Skeletal muscle tissue (tissue), 4 donors: ENCODE measurements around the gene RABL2B. TPM values are rescaled to one million over a fixed set of nuclear protein-coding genes. Genes with fewer than 3 reads are reported as not detected.

Experiments
- H3K27ac ChIP-seq: one replicate; pipeline ENCODE4 v1.7.0; 2013; ENCODE audit warnings: mild to moderate bottlenecking, low read depth, low read length, inconsistent platforms
- H3K27me3 ChIP-seq, 3 donors: one replicate each; pipeline ENCODE4 v1.7.0; 2013; ENCODE audit warnings: low read length in 3 of 3; ENCODE audit not compliant: control insufficient read depth in 3 of 3, insufficient read depth in 3 of 3
- H3K36me3 ChIP-seq, 3 donors: one replicate each; pipeline ENCODE4 v1.7.0; 2013; ENCODE audit warnings: low read length in 3 of 3; ENCODE audit not compliant: control insufficient read depth in 3 of 3, insufficient read depth in 3 of 3
- H3K4me1 ChIP-seq, 3 donors: one replicate each; pipeline ENCODE4 v1.7.0; 2013; ENCODE audit warnings: low read length in 3 of 3, mild to moderate bottlenecking in 3 of 3; ENCODE audit not compliant: control insufficient read depth in 3 of 3, insufficient read depth in 3 of 3
- H3K4me3 ChIP-seq, 3 donors: one replicate each; pipeline ENCODE4 v1.7.0; 2013; ENCODE audit warnings: low read length in 3 of 3
- H3K9ac ChIP-seq, 3 donors: one replicate each; pipeline ENCODE4 v1.7.0; 2013; ENCODE audit warnings: low read length in 3 of 3, mild to moderate bottlenecking in 3 of 3, moderate library complexity in 2 of 3, low read depth in 1 of 3
- H3K9me3 ChIP-seq, 3 donors: one replicate each; pipeline ENCODE4 v1.7.0; 2013; ENCODE audit warnings: low read length in 3 of 3; ENCODE audit not compliant: control insufficient read depth in 3 of 3
- total RNA-seq: library from RNA; depleted of rRNA; stranded (reverse); fragments of >200 nt; gene quantifications from one replicate; pipeline ENCODE4 v1.2.3, GENCODE V29; 2014
- donor health status: Osteomylitis.

Gene RABL2B
- total RNA-seq, 1 donor from 2014 or later = 3.7 TPM

GRCh38 chr22:50717709-50718351 lies 65.6 kb downstream of the RABL2B start:
- Histone ChIP-seq H3K36me3 (no peaks in the 10 kb centered on the region), H3K27ac (no peak overlapping the region), H3K4me3 (no peak overlapping the region), H3K9ac (no peak overlapping the region), H3K9me3 (no peaks in the 10 kb centered on the region), H3K4me1 (peaks cover 23 to 30% (median 23%) of the 10 kb centered on the region in 3 donors), H3K27me3 (peaks cover 7 to 24% (median 11%) of the 10 kb centered on the region in 3 donors)

Other genes starting within 250 kb of the RABL2B start
- gene KLHDC7B, start 237.7 kb downstream of the RABL2B start, total RNA-seq = not detected
- gene SYCE3, start 220.7 kb downstream of the RABL2B start, total RNA-seq = not detected
- 27.1 TPM for gene CPT1B, start 205.2 kb downstream of the RABL2B start, total RNA-seq
- 17.7 TPM for gene CHKB, start 200.8 kb downstream of the RABL2B start, total RNA-seq
- gene MAPK8IP2, start 182.8 kb downstream of the RABL2B start, total RNA-seq = 0.52 TPM
- 5.2 TPM for gene ARSA, start 155.5 kb downstream of the RABL2B start, total RNA-seq
- gene SHANK3, start 110.8 kb downstream of the RABL2B start, total RNA-seq = 4.2 TPM
- 0.52 TPM for gene ACR, start 45.4 kb downstream of the RABL2B start, total RNA-seq